RPMI8226 (cell line): Measurements from ENCODE around the gene SYNJ2.

Experiments
- DNase-seq: peaks from one replicate; pipeline ENCODE4 v3.0.0-alpha.2; 2015

Gene SYNJ2

DNA sequence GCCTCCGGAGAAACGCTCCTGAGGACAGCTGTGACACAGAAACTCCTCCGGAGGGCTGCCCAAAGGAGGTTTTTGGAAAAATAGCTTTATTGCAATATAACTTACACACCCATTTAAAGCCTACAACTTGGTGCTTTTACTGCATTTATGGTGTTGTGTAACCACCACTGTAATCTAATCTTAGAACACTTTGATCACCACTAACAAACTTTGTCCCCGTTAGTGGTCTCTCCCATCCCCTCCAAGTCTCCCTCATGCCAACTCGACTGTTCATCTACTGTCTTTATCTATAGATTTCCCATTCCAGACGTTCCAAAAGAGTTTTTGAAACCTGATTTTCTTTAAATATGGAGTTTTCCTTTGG, 62.8 kb downstream of the SYNJ2 start:
- DNase-seq, result no peak

DNA sequence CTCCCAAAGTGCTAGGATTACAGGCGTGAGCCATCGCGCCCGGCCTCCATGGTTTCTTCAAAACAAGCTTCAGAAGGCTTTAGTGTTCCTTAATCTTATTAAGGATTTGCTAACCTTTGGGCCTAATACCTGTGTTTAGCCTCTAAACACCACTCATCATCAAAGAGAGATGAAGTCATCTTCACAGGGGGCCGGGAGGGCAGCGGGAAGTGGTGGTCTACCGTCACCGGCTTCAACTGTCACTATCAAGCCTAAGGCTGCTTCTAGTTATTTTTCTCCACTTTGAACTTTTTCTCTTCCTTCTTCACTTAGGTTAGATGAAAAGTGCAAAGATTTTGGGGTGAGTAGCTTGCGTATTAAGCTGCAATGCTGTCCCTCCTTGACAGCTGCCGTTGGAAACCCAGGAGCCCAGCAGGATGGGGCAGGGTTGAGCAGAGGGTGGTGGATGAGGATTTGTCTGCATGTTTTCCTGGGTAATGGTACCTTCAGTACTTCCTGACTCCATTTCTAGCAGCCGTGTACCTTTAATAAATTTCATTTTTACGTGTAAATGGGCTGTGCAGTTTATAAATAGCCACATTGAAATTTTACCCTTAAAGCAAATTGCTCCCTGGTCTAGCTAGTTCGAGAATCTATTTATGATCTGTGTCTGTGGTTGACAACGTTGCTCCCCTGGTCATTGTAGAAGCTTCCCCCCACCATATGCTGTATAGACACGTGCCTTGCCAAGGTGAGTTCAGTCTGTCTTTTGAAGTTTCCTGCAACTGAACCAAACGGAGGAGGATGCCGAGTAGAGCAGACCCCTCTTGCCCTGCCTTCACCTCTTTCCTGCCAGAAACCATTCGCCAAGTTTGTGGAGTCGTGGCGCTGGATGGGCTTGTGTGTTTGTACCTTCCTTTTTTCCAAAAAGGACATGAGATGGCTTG, 64.8 kb downstream of the SYNJ2 start:
- no peak for DNase-seq

DNA sequence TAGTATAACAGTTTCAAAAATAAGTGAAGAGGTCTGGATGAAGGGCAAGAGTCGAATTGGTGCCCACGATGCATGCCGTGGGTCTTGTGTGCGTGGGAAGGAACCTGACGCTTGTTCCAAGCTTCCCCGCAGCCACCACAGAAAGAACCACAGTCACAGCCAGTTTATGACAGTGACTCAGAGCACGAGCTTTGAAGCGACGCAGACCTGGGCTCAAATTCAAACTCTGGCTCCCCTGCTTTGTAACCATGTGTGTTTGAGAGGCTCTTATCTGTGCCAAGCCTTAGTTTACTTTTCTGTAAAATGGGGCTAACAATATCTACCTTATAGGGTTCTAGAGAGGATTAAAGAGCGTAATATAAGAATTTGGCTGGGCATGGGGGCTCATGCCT, 65.5 kb downstream of the SYNJ2 start:
- no peak for DNase-seq

DNA sequence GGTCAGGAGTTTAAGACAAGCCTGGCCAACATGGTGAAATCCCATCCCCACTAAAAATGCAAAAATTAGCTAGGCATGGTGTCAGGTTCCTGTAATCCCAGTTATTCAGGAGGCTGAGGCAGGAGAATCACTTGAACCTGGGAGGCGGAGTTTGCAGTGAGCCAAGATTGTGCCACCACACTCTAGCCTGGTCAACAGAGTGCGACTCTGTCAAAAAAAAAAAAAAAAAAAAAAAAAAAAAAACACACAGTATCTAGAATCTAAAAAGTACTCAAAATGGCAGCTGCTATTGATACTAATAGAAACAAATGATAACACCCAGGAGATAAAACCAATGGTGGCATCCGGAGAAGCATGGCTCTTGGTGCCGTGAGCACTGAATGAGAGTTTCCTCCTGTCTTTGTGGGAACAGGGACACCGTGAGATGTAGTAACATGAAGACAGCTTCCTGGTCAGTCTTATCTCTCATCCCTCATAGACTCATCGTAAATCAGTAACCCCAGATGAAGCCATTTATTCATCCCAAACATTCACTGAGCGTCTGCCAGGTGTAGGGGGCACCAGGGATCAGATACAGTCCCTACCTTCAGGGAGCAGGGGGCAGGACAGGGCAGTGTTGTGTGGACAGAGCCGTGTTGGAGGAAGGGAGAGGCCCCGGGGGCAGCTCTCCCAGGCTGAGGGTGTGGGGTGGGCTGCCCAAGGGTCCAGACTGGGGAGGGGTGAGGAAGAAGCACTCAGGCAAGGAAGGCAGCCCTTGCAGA, 66.1 kb downstream of the SYNJ2 start:
- no peak for DNase-seq

DNA sequence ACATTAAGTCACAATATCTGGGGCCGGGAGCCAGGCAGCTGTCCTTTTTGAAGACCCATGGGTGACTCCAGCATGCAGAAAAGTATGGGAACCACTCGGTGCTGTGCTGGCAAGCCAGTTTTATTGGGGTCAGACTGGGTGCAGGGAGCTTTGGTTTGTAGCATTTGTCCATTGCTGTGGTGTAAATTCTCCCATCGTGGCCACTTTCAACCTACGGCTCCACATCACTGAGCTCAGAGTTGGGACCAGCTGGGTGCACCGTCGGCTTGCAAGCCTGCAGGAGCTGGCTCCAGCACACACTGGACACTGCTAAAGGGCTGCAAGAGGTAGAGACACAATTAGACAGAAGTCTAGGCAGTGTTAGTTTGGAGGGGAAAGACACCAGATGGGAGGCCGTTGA, 66.9 kb downstream of the SYNJ2 start:
- DNase-seq, result no peak

DNA sequence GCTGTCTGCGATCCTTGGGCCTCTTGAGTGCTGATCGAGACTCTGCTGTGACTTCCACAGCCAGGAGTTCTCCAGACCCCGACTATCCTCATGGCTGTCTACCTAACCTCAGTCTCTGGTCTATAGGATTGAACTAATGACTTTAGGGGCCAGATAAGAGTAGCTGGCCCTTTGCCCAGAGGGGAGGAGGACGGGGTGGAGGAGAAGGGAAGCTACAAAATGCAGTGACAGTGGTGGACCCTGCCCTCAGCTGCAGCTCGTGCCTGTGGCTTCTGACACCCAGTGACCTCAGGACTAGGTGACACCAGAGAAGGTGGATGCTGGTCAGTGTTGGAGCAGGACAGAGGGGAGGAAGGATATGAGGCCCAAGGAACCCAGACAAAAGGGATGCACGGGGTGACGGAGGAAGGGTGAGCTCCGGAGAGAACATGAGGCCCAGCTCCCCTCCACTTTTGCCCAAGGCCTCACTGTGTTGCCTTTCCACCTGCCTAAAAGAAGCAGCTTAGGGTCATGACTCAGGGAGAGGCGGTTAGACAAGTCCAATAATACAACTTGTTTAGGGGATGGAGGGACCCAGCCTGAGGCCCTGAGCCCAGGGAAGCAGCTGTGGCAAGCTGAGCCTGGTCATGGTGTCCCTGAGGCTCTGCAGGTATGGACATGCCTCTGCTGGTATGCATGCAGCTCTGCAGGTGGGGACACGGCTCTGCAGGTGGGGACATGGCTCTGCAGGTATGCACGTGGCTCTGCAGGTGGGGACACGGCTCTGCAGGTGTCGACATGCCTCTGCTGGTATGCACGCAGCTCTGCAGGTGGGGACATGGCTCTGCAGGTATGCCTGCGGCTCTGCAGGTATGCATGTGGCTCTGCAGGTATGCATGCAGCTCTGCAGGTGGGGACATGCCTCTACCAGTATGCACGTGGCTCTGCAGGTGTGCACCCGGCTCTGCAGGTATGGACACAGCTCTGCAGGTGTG, 67.7 kb downstream of the SYNJ2 start:
- no peak for DNase-seq

DNA sequence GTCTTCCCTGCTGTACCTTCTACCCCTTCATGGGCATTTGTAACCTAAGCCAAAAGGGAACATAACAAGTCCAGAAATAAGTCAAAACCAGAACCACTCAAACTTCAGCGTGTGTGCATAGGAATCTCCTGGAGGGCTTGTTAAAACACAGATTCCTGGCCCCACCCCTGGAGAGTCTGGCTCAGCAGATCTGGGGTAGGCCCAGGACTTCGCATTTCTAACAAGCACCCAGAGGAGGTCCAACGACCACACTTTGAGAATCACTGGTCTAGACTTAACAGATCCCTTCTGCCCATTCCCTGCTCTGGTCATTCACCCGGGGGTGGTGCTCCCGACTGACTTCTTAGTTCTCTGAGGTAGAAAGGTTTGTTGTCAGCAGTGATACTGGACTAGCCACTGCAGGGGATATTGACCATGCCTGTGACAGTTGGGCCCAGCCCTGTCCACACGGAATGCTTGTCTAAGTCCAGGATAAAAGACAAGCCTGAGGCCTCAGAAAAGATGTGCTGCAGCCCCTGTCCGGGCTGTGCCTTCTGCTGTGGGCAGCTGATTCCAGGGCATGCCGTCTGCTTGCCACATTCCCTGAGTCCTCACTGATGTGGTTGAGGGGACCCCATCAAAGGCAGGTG, 68.6 kb downstream of the SYNJ2 start:
- no peak for DNase-seq

DNA sequence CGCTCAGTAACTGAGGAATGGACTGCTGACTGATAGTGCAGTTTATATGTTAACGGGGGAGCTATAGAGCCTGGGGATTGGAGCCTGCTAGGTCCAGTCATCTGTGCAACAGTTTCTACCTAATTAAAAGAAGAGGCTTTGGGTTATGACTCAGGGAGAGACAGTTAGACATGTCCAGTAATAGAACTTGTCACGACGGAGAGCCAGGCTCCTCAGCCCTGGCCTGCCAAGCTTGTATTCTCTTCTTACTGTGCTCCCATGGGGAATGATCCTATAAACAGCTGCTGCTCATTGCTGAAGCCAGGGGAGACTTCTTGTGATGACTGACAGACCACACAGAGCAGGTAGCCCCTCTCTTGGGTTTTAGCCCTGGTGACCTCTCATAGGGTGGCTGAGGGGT, 69.3 kb downstream of the SYNJ2 start:
- DNase-seq, result no peak

DNA sequence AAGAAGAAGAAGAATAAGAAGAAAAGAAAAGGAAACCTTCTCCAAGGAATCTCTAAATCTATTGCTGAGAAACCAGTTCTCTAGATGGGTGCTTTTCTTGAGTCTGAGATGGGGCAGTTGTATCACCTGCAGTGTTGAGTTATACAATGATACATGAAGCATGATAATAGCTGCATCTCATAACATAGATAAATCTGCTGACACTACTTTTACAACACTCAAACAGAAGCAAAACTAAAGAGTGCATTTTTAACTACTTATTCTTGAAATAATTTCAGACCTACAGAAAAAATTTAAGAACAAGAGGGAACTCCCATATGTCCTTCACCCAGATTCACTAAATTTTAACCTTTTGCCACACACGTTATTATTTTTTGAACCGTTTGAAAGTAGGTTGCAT, 70.3 kb downstream of the SYNJ2 start:
- DNase-seq, result no peak

DNA sequence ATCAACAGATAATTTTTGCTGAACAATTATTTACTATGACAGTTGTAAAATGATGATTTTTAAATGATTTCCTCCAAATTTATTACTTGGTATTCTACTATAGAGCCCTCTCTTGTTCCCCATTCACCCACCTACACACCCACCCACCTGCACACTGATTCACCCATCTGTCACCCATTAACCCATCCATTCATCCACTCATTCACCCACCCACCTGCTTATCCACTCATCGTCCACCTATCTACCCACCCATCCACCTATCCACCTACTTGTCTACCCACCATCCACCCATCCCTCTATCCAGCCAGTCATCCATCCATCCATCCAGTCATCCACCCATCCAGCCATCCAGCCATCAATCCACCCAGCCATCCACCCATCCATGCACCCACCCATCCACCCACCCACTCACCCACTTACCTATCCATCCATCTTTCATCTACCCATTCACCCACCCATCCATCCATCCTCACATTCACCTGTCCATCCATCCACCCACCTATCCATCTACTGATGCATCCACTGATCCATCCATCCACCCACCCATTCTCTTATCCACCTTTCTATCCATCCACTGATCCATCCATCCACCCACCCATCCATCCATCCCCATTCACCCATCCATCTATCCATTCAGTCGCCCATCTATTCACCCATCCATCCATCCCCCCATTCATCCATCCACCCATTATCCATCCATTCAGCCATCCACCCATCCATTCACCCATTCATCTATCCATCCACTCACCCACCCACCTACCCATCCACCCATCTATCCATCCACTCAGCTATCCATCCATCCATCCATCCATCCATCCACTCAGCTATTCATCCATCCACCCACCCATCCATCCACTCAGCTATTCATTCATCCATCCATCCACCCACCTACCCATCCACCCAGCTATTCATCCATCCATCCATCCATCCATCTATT, 72.0 kb downstream of the SYNJ2 start:
- no peak for DNase-seq

DNA sequence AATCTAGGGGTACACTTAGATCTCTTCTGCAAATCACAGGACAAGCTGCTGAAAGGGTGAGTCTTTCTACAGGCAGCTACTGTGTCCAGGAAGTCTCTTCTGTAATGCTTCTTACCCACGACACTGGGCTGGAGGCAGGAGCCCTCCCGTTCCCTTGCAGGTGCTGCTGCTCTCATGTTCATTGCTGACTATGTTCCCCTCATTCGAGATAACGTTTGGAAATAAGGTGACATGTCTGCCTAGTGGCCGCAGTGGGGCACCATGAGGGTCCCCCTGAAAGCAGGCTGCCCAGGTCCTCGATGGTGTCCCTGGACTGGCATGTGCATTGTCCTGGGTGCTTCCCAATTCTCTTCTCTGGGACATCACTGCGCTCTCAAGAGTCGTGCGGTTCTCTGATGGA, 74.7 kb downstream of the SYNJ2 start:
- no peak for DNase-seq

DNA sequence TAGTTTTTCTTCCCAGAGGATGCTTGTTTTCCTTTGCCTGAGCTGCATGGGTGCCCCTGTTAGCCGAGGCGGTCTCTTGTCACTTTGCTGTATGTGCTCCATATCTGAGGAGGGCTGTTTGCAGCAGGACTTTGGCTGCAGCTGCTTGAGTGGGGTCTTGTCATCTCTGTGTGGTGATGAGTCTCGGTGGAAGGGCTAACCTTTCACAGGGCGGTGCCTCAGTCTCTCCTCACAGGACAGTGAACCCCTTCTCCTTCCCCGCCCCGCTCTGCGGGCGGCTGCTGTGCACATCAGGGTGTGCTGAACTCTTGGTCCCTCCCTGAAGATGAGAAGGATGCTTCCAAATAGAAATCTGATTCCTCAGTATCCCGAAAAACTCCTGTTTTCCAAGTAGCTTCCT, 75.1 kb downstream of the SYNJ2 start:
- DNase-seq, result no peak

DNA sequence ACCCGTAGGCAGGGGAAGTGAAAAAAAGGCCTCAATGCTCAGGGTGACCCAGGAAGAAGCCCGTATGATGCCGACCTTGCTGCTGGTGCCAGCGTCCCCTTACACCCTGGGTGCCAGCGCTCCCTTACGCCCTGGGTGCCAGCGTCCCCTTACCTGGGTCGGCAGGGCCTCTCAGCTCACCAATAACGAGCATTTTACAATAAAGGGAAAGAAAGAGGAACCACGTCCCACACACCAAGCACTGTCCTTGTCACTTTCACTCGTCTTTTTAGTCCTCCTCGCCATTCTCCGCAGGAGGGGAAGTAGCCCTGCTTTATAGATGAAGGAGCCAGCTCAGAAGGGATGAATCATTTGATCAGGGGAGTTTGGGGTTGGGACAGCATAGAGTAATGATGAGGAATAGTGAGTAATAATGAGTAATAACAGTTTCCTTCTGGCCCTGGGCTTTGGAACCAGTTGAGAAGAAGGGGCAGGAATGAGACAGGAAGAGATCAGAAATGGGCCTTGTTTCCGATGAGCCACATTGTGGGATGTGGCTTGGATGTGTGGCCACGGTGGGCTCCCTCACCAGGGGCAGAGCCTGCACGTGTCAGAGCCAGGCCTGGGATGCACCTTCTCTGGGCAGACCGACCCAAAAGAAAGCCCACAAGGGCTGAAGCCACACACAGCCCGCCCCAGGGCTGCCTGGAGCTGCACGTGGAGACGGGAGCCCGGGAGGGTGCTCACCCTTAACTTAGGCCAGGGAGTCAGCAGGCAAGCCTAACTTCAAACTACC, 75.7 kb downstream of the SYNJ2 start:
- DNase-seq, result no peak

DNA sequence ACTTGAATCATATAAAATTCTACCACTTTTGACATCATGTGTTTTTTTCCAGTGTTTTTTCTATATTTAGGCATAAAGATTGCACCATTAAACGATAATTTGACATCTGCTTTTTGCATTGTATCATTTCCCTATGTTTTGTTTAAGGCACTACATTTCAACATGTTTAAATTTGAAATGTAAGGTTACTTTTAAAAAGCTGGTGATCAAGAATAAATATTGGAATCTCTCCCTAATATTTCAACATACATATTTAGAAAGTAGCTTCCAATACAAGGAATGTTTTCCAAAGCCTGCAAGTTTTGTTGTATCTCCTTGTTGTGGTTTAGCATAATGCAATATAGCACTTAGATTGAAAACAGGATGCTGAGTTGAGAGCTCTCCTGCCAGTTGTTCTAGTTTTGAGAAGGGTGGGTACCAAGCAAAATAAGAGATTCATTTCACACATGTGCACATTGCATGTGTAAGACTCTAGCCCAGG, 76.5 kb downstream of the SYNJ2 start:
- DNase-seq, result no peak

DNA sequence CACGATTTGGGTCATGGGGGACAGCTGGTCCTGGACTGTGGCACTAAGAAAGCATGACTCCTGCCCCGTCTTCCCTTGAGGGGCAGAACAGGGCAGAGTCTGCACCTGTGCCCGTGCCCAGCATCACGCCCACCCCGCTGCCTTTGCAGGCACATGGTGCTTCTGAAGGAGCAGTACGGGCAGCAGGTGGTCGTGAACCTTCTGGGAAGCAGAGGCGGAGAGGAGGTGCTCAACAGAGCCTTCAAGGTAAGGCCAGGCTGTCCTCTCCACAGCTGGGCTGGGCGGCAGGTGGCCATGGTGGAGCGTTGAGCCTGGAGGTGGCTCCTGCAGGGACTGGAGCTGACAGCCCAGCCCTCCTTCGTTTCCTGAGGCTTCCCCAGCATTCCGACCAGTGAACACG, 77.4 kb downstream of the SYNJ2 start:
- DNase-seq, result no peak

DNA sequence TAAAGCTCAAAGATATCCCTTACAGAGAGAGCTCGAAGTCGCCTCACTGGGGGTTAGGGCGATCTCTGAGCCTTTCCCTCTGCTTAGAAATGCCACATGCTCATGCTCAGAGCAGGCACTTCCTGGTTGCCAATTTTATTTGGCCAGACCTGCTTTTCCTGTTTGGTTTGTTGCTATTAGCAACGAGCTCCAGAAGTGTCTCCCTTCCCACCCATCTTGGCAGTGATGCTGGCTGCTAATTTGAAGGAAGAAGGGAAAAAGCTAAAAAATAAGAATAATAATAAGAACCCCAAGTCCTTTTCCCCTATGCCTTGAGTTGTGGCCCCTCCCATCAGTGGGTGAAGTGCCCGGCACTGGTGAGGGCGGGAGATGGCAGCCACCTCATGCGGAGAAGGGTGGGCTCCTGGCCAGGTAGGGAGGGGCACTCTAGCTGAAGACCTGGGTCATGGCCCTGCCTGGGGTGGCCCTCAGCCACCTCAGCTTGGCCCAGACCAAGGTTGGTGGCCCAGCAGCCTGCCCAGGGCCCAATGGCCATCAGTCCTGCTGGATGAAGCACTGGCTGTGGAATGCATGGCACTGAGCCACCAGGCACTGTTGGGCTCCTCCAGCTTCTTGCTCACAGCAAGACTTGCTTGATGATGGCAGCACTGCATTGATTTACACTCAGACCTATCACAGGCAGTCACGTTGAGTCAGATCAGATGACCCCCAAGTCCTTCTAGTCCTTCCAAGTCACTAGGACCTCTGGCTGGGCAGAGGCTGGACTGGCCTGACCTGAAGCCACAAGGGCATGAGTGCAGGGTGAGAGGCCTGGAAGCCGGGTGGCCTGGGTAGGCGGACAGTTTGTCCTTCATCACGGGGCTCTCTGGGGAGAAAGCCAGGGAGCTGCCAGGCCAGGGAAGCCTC, 79.0 kb downstream of the SYNJ2 start:
- no peak for DNase-seq

DNA sequence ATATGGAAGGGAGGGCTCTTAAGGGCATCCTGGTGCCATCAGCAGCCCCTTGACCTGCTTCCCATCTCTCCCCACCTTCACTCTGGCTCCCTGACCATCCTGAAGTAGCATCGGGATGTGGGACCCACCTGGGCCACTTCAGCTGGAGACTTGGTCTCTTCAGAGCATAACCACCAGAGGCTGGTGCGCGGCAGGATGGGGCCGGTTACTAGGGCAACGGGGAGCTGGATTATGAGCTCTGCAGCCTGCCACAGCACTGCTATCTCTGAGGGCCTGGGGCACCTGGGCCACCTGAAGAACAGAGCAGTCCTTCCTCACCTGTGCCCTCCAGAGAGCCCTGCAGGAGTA, 79.7 kb downstream of the SYNJ2 start:
- DNase-seq, result no peak

DNA sequence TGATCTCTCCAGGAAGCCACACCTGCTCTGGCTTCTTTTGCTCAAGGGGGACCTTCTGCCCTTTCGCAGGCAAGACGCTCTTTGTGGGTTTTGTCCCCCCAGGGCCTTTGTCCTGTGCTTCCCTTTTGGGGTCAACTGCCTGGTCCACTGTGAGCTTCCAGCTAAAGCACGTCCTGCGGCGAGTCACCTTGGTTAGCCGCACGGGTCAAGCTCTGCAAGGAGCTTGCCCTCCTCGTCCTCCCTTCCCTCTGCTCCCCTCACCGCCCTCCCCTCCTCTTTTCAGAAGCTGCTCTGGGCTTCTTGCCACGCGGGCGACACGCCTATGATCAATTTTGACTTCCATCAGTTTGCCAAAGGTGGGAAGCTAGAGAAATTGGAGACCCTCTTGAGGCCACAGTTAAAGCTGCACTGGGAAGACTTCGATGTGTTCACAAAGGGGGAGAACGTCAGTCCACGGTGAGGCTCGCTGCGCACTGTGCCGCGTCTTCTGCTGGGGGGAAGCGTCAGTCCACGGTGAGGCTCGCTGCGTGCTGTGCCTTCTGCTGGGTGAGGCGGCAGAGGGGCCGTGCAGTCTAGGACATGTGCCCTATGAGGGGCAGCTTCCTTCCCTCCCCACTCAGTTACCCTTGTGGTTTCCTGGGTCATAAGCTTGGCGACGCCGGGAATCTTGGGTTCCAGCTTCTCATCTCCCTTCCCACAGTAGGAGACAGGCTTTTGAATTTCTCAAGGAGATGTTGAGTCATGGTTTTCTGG, 80.2 kb downstream of the SYNJ2 start:
- DNase-seq, result no peak

DNA sequence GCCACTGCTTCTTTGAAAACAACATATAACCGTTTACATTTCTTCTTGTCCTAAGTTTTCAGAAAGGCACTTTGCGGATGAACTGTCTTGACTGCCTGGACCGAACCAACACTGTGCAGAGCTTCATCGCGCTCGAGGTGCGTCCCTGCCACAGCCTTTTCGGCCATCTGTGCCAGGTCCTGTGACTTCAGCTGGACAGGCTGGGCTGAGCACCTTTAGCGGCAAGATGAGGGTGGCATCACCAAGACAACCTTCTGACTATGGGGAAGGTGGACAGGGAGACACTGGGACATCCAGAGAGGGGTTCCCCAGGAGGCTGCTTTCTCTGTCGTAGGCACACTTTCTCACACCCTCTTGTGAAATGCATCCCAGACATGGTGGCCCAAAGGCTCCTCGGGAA, 82.1 kb downstream of the SYNJ2 start:
- no peak for DNase-seq
